CD4-positive, CD25-positive, alpha-beta regulatory T cell (primary cell): Measurements from ENCODE around the gene NYAP1. TPM values are rescaled to one million over a fixed set of nuclear protein-coding genes. Genes with fewer than 3 reads are reported as not detected.
A peak's percentile ranks its signal among the peaks of the same experiment; 100 is the strongest.

ENCODE experiments used
- ATAC-seq, 2 donors: fragments of 150-1000 bp; cut with Tn5 transposase; one replicate each; pipeline ENCODE4 v1.10.0; 2021; ENCODE audit warnings: low read depth in 2 of 2, moderate number of reproducible peaks in 2 of 2, moderate library complexity in 1 of 2
- DNase-seq, 3 donors: peaks; one replicate each; pipeline versions ENCODE4 v3.0.0 to v3.0.0-alpha.2; 2012 to 2022; ENCODE audit warnings: mixed read lengths in 1 of 3
- H3K27ac ChIP-seq: one replicate; pipeline ENCODE4 v1.7.0; 2013; ENCODE audit warnings: mild to moderate bottlenecking, low read length; ENCODE audit not compliant: insufficient read depth, poor library complexity, severe bottlenecking
- H3K27me3 ChIP-seq: one replicate; pipeline ENCODE4 v1.7.0; 2013; ENCODE audit warnings: low read length; ENCODE audit not compliant: control insufficient read depth, insufficient read depth
- H3K36me3 ChIP-seq: one replicate; pipeline ENCODE4 v1.7.0; 2013; ENCODE audit warnings: mild to moderate bottlenecking, low read length, moderate library complexity; ENCODE audit not compliant: control insufficient read depth, insufficient read depth
- H3K4me1 ChIP-seq: 2 replicates; pipeline ENCODE4 v1.7.0; 2013; ENCODE audit warnings: mild to moderate bottlenecking, low read length; ENCODE audit not compliant: insufficient read depth, control insufficient read depth, poor library complexity, severe bottlenecking
- H3K4me3 ChIP-seq: one replicate; pipeline ENCODE4 v1.7.0; 2013; ENCODE audit warnings: low read depth, mild to moderate bottlenecking, low read length, moderate library complexity
- H3K9me3 ChIP-seq, 2 experiments: 1 replicate in 1 of 2; 2 replicates in 1 of 2; pipeline ENCODE4 v1.7.0; 2013; ENCODE audit warnings: low read length in 2 of 2, mild to moderate bottlenecking in 1 of 2, moderate library complexity in 1 of 2; ENCODE audit not compliant: control insufficient read depth in 2 of 2
- H3K27ac Mint-ChIP-seq, 3 donors: one replicate each; pipeline ENCODE4 v1.8.0; 2020 to 2022; ENCODE audit warnings: mild to moderate bottlenecking in 3 of 3, mixed read lengths in 3 of 3, moderate library complexity in 2 of 3
- H3K27me3 Mint-ChIP-seq: one replicate; pipeline ENCODE4 v1.8.0; 2022; ENCODE audit warnings: mild to moderate bottlenecking, mixed read lengths
- H3K36me3 Mint-ChIP-seq: one replicate; pipeline ENCODE4 v1.8.0; 2020; ENCODE audit warnings: mixed read lengths
- H3K4me1 Mint-ChIP-seq, 4 donors: one replicate each; pipeline ENCODE4 v1.8.0; 2020 to 2022; ENCODE audit warnings: mixed read lengths in 4 of 4, mild to moderate bottlenecking in 1 of 4
- H3K4me3 Mint-ChIP-seq, 4 donors: one replicate each; pipeline ENCODE4 v1.8.0; 2020 to 2022; ENCODE audit warnings: mild to moderate bottlenecking in 4 of 4, mixed read lengths in 4 of 4, moderate library complexity in 3 of 4
- H3K9me3 Mint-ChIP-seq, 7 donors: one replicate each; pipeline ENCODE4 v1.8.0; 2020 to 2022; ENCODE audit warnings: mixed read lengths in 7 of 7, mild to moderate bottlenecking in 3 of 7, moderate library complexity in 2 of 7
- polyA plus RNA-seq, 4 donors: library from polyadenylated mRNA; unstranded; fragments of 300-500 nt; fragmentation: Illumina TruSeq; gene quantifications; one replicate each; pipeline ENCODE4 v1.2.3, GENCODE V29; 2021
- total RNA-seq: library from RNA; stranded (reverse); gene quantifications from one replicate; pipeline ENCODE4 v1.2.3, GENCODE V29; 2022

Gene NYAP1
- total and polyA plus RNA-seq, 5 donors from 2014 or later, result 0.89 TPM; not detected in 4

DNA sequence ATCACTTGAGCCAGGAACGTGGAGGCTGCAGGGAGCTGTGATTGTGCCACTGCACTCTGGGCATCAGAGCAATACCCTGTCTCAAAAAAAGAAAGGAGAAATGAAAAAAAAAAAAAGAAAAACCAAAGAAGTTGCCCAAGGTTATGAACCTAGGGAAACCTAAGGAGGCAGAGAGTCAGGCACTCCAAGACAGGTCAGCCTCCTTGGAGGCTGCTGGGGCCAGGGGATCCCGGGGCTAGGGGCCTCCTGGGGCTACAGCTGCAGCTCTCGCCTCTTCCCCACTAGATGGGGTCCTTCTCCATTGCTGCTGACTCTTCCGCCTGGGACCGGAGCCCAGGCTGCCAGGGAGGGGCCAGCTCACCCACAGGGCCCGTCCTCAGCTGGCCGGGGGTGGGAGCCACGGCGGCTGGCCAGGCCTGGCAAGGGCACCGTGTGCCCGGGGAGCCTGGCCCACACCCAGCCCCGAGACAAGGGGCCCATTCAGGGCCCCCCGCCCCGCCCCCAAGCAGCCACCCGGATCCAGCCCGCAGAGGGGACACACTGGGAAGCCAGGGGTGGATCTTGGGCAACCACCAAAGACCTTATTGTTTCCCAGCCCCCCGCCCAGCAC, 17.9 kb upstream of the NYAP1 start:
- Histone ChIP-seq H3K4me3 (no peak overlapping the region), H3K27ac (no peak overlapping the region), H3K36me3 (peaks cover 35% of the 10 kb centered on the region), H3K4me1 (peaks cover 8% of the 10 kb centered on the region), H3K27me3 (no peaks in the 10 kb centered on the region), H3K9me3 (no peaks in the 10 kb centered on the region)
- ATAC-seq (no peak), DNase-seq (no peak)
- H3K4me1 Mint-ChIP-seq, result peaks cover 0 to 23% (median 5%) of the 10 kb centered on the region in 4 donors
- H3K36me3 Mint-ChIP-seq, result peaks cover 10% of the 10 kb centered on the region
- H3K27ac Mint-ChIP-seq, result peak overlapping the region in 1 of 3 donors; percentile 65
- no peak overlapping the region for H3K4me3 Mint-ChIP-seq
- no peaks in the 10 kb centered on the region for H3K27me3 Mint-ChIP-seq
- H3K9me3 Mint-ChIP-seq, result no peaks in the 10 kb centered on the region

DNA sequence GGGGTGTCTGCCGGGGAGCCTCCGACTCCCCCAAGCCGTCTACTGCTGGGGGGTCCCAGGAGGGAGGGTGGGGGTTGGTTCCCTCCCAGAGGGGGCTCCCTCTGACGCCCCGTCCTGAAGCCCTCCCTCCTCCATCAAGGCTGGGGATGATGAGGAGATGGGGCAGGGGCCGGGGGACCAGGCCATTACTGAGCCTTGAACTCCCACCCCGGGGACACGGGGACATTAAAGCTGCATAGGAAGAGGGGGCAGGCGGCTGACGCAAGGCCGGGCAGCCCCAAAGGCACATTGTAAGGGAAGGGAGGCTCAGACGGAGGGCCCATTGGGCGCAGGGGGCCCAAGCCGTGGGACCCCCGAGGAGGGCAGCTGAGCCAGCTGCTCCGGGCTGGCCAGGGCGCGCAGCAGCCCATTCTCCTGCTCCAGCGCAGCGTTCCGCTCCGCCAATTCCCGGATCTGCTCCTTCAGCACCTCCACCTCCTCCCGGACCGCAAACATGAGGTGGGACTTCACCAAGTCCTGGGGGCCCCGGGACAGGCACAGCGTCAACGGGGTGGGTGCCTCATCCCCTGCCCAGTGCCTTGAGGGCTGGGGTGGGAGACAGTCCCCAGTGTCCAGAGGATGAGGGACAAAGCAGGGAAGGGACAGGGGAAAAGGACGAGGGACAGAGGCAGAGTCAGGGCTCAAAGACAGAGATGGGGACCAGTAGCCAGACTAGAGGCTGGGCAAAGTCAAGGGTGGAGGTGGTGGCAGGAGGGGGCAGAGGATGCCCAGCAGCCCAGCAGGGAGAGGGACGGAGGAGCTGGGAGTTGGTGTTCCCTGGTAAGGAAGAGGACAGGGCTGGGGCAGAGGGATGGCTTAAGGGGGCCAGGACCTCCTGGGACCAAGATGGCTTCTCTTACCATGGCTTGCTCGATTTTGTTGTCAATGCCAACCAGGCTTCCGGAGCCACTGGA, 16.8 kb upstream of the NYAP1 start:
- Mint-ChIP-seq H3K36me3 (peaks cover 10% of the 10 kb centered on the region), H3K27me3 (no peaks in the 10 kb centered on the region), H3K9me3 (no peaks in the 10 kb centered on the region), H3K27ac (no peak overlapping the region), H3K4me1 (peaks cover 0 to 27% (median 5%) of the 10 kb centered on the region in 4 donors), H3K4me3 (no peak overlapping the region)
- Histone ChIP-seq H3K9me3 (no peaks in the 10 kb centered on the region), H3K27me3 (no peaks in the 10 kb centered on the region), H3K27ac (no peak overlapping the region), H3K36me3 (peaks cover 40% of the 10 kb centered on the region), H3K4me3 (no peak overlapping the region), H3K4me1 (peaks cover 8% of the 10 kb centered on the region)
- DNase-seq (no peak), ATAC-seq (no peak)

DNA sequence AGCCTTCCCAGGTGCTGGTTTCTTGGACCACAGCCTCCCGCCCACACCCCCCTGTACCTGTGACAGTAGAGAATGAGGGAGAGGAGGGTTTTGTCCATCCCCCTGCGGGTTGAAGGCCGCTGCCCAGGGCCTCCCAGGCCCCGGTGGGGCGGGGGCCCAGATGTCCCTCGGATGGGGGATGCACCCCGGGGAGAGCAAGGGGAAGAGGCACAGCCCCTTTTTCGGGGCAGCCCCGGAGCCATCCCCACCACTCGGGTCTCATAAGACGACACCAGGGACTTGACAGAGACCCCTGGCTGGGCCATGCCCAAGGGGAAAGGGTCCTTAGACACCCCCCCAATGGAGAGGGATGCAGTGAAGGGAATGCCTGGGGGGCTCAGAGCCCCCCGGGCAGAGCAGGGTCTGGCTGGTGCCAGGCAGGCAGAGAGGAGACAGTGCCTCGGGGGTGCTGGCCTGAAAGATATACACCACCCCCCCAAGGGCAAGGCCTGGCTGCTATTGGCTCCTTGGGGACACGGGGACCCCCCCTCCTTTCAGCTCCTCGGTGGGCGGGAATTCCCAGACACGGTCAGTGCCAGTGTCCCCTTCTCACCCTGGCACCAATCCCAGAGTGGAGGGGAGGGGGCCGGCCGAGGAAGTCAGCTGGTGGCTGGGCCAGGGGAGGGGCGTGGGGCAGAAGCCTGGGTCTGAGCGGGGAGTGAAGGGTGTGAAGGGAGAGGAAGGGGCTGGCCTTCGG, 15.9 kb upstream of the NYAP1 start:
- Mint-ChIP-seq H3K27me3 (no peaks in the 10 kb centered on the region), H3K9me3 (no peaks in the 10 kb centered on the region), H3K4me3 (no peak overlapping the region), H3K36me3 (peaks cover 10% of the 10 kb centered on the region), H3K4me1 (peaks cover 0 to 29% (median 6%) of the 10 kb centered on the region in 4 donors), H3K27ac (no peak overlapping the region)
- Histone ChIP-seq H3K4me1 (peaks cover 12% of the 10 kb centered on the region), H3K27me3 (no peaks in the 10 kb centered on the region), H3K9me3 (no peaks in the 10 kb centered on the region), H3K27ac (no peak overlapping the region), H3K4me3 (no peak overlapping the region), H3K36me3 (peaks cover 43% of the 10 kb centered on the region)
- no peak for ATAC-seq
- DNase-seq, result no peak

DNA sequence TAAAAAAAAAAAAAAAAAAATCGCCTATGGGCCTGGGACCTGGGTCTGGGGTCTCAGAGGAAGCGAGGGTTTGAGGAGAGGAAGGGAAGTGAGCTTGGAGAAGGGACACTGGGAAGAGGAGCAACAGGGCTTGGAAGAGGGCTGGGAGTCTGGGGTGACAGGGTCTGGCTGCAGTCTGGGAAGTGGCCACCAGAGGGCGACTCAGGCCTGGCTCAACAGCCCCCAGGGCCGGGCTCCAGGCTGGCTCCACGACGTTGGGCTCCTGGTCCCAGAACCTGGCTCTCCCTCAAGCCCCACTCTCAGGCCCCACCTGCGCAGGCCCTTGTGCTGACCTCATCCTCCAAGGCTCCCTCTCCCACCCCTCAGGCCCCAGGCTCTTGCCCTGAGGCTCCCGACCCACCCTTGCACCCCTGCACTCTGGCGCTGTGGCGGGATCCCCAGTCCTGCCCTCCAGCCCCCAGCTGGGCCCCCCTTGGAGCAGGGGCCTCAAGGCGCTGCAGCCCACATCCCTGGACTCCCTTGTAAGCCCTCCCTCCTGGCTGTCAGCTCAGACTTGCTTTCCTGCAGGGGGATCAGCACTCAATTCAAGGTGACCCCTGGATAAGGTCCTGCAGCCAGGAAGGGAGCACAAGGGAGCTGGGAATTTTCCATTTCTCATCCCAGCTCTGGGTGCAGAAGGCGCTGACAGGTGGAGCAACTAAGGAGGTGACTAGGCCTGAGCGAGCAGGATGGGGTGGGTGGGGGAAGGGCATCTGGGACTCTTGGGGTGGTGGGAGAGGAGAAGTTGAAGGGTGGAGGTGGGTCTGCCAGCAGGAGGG, 14.3 kb upstream of the NYAP1 start:
- H3K27me3 ChIP-seq, result no peaks in the 10 kb centered on the region
- H3K4me3 ChIP-seq, result no peak overlapping the region
- peaks cover 0 to 45% (median 16%) of the 10 kb centered on the region in 4 donors for H3K4me1 Mint-ChIP-seq
- no peak overlapping the region for H3K27ac ChIP-seq
- H3K4me1 ChIP-seq, result peaks cover 26% of the 10 kb centered on the region
- no peaks in the 10 kb centered on the region for H3K27me3 Mint-ChIP-seq
- H3K27ac Mint-ChIP-seq, result peak overlapping the region in 2 of 3 donors; percentile 36 to 60
- H3K36me3 Mint-ChIP-seq, result peaks cover 7% of the 10 kb centered on the region
- H3K4me3 Mint-ChIP-seq, result peak overlapping the region in 1 of 4 donors; percentile 35
- DNase-seq (peak; percentile 72 to 77 (median 74)), ATAC-seq (peak; percentile 80 to 87)
- H3K36me3 ChIP-seq, result peaks cover 52% of the 10 kb centered on the region
- no peaks in the 10 kb centered on the region for H3K9me3 Mint-ChIP-seq
- H3K9me3 ChIP-seq, result no peaks in the 10 kb centered on the region

DNA sequence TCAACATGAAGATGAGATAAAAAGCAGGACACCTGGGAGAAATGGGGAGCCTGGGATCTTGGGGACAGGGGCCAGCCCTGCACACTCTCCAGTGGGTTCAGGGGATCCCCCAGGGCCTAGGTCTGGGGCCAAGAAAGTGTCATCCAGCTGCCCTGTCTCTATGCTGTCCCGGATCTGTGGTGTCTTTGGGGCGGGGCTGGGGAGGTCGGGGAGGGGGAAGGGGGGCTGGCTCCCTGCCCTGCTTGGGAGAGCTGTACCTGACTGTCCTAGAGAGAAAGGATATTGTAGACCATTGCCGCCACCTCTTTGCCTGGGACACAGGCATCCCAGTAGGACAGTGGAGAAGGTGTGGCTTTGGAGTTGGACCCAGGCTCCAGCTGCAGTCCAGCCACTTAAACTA, 12.7 kb upstream of the NYAP1 start:
- Histone ChIP-seq H3K27me3 (no peaks in the 10 kb centered on the region), H3K27ac (no peak overlapping the region), H3K36me3 (peaks cover 47% of the 10 kb centered on the region), H3K4me1 (peaks cover 42% of the 10 kb centered on the region), H3K9me3 (no peaks in the 10 kb centered on the region), H3K4me3 (no peak overlapping the region)
- DNase-seq (no peak), ATAC-seq (no peak)
- H3K27ac Mint-ChIP-seq, result peak overlapping the region in 1 of 3 donors; percentile 21
- no peaks in the 10 kb centered on the region for H3K27me3 Mint-ChIP-seq
- peaks cover 11% of the 10 kb centered on the region for H3K36me3 Mint-ChIP-seq
- H3K4me1 Mint-ChIP-seq, result peaks cover 0 to 56% (median 26%) of the 10 kb centered on the region in 4 donors
- peaks cover 0 to 1% (median 0%) of the 10 kb centered on the region in 7 donors for H3K9me3 Mint-ChIP-seq
- H3K4me3 Mint-ChIP-seq, result peak overlapping the region in 2 of 4 donors; percentile 30 to 32

DNA sequence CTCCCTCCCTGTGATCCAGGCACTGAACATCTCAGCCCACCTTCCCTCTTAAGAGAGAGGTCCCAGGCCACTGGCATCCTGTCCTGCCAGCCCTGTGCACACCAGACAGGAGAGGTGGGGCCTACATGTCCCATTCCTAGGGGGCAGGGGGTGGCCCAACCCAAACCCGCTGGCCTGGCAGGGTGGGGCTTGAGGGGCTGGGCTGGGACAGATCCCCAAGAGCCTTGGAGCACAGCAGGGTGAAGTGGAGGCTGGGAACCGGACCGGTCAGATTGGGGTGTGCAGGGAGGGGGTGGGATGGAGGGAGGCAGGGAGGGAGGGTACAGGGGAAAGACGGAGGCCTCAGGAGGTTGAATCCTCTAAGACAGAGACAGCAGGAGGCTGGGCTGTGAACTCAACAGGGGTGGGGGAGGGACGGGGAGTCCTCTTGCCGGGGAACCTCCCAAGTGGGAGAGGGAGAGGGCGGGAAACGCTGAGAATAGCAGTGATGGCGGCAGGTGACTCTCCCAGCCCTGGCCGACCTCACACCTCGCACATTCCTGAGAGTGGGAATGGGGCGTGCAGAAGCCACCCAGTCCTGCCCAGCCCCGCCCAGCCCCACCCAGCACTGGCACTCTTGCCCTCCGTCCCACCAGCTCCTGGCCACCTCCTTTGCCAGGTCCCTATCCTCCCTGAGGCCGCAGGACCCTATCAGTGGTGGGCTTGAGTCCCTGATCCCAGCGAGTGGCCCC, 11.4 kb upstream of the NYAP1 start:
- peaks cover 15% of the 10 kb centered on the region for H3K36me3 Mint-ChIP-seq

More for the DNA sequence above, 11.4 kb upstream of the NYAP1 start:
- peaks cover 39% of the 10 kb centered on the region for H3K36me3 ChIP-seq
- ATAC-seq (no peak), DNase-seq (no peak)
- no peaks in the 10 kb centered on the region for H3K27me3 Mint-ChIP-seq
- H3K9me3 Mint-ChIP-seq, result peaks cover 0 to 1% (median 0%) of the 10 kb centered on the region in 7 donors
- H3K4me1 ChIP-seq, result peaks cover 54% of the 10 kb centered on the region
- no peak overlapping the region for H3K4me3 ChIP-seq
- H3K4me3 Mint-ChIP-seq, result peak overlapping the region in 2 of 4 donors; percentile 27 to 60
- H3K27ac ChIP-seq, result peak overlapping the region; percentile 57
- no peaks in the 10 kb centered on the region for H3K27me3 ChIP-seq
- no peaks in the 10 kb centered on the region for H3K9me3 ChIP-seq
- peaks cover 0 to 65% (median 30%) of the 10 kb centered on the region in 4 donors for H3K4me1 Mint-ChIP-seq
- peak overlapping the region in 2 of 3 donors; percentile 29 to 81 for H3K27ac Mint-ChIP-seq
